GM18526 (cell line): ENCODE measurements around the gene KAZN.

Source experiments
- POLR2A ChIP-seq: IDR thresholded peaks from 3 replicates; pipeline ENCODE4 v1.6.1; 2011; ENCODE audit not compliant: insufficient read length; ENCODE audit errors: extremely low read depth

The KAZN gene

GRCh38 chr1:14625996-14626395 lies 27.5 kb downstream of the KAZN start:
- no peak for TF ChIP-seq POLR2A

GRCh38 chr1:14626869-14627607 lies 28.6 kb downstream of the KAZN start:
- TF ChIP-seq POLR2A, result no peak

- TF ChIP-seq POLR2A, result no peak
These were observed 29.4 kb downstream of the KAZN start for GRCh38 chr1:14627608-14628489.

- TF ChIP-seq POLR2A, result no peak
These were observed 31.0 kb downstream of the KAZN start for GRCh38 chr1:14629363-14630014.

- no peak for TF ChIP-seq POLR2A
These were observed 32.5 kb downstream of the KAZN start for GRCh38 chr1:14630986-14631385.

- no peak for TF ChIP-seq POLR2A
These were observed 32.9 kb downstream of the KAZN start for GRCh38 chr1:14631421-14631820.

GRCh38 chr1:14634486-14634885 lies 36.0 kb downstream of the KAZN start:
- TF ChIP-seq POLR2A, result no peak

GRCh38 chr1:14635421-14635820 lies 36.9 kb downstream of the KAZN start:
- no peak for TF ChIP-seq POLR2A

- no peak for TF ChIP-seq POLR2A
These were observed 38.6 kb downstream of the KAZN start for GRCh38 chr1:14636897-14637632.

- no peak for TF ChIP-seq POLR2A
These were observed 41.0 kb downstream of the KAZN start for GRCh38 chr1:14639291-14640050.

- TF ChIP-seq POLR2A, result no peak
These were observed 44.2 kb downstream of the KAZN start for GRCh38 chr1:14642712-14643111.

- TF ChIP-seq POLR2A, result no peak
These were observed 48.5 kb downstream of the KAZN start for GRCh38 chr1:14646973-14647372.

- no peak for TF ChIP-seq POLR2A
These were observed 49.3 kb downstream of the KAZN start for GRCh38 chr1:14647777-14648176.

GRCh38 chr1:14648391-14648790 lies 49.9 kb downstream of the KAZN start:
- no peak for TF ChIP-seq POLR2A
